ENCODE measurements around the gene MAFG. TPM values are rescaled to one million over a fixed set of nuclear protein-coding genes. Genes with fewer than 3 reads are reported as not detected.

MAFG gene
- total and polyA plus RNA-seq, 9 of the 15 experiments (the other 6 are each of a cell fraction or from before 2014, with no cell fraction given) = 1.1 to 58.1 (median 24.9) TPM

DNA sequence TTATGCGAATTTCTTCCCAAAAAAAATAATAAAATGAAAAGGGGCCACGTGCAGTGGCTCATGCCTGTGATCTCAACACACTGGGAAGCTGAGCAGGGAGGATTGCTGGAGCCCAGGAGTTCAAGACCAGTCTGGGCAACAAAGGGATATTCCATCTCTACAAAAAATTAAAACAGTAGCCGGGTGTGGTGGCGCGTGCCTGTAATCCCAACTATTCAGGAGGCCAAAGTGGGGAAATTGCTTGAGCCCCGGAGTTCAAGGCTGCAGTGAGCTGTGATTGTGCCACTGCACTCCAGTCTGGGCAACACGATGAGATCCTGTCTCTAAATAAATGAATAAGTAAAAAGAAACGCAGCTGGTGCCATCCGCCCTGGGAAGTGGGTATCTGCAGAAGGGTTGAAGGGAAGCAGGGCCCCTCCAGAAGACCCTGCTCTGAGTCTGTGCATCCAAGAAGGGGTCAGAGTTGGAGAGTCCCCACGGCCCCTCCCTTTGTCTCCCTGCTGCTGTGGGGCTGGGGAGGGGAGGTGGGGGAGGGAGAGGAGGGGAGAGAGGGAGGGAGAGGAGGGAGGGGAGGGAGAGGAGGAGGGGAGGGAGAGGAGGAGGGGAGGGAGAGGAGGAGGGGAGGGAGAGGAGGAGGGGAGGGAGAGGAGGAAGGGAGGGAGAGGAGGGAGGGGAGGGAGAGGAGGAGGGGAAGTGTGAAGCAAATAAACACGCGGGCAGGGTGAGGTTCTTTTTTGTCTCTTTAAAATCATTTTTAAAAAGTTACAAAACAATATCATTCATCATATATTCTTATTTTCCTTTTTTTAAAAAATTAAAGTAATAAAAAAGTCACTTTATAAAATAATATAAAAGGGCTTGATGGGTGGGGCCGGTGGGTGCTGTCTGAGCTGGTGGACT lies 24.5 kb upstream of the MAFG start:
- H3K4me1 ChIP-seq (replicated peaks in 1 of 2; ENCODE audit: control insufficient read depth in 2 of 2, insufficient read depth in 2 of 2, low read length in 2 of 2) = peaks cover 0 to 38% of the 10 kb centered on the region in 2 experiments; a peak in 3 of 5 replicates
- ATAC-seq (no peak), FAIRE-seq (no peak), DNase-seq (ENCODE audit: extremely low read depth in 1 of 4, low spot score in 3 of 4) (no peak)
- H3K27me3 ChIP-seq (ENCODE audit: control insufficient read depth in 2 of 2, insufficient read depth in 2 of 2, low read length in 2 of 2) = no peaks in the 10 kb centered on the region
- in situ Hi-C loops (cut with MboI) (no loop called here), intact Hi-C loops (cut with micrococcal nuclease) (loop anchor here (10.0 kb wide), 1 partner anchor 203 kb away; no protein-coding TSS in a partner anchor)
- H4K20me1 ChIP-seq (replicated peaks; ENCODE audit: control insufficient read depth, insufficient read depth, low read length) = no peaks in the 10 kb centered on the region
- no peaks in the 10 kb centered on the region for H3K79me2 ChIP-seq (ENCODE audit: control insufficient read depth, insufficient read depth, low read length)
- peaks cover 16% of the 10 kb centered on the region; the same call in 2 of the 3 replicates for H3K36me3 ChIP-seq (ENCODE audit: control insufficient read depth, insufficient read depth, low read length)
- H2AFZ ChIP-seq (ENCODE audit: low read depth, low read length) = no peak overlapping the region
- H3K27ac ChIP-seq (ENCODE audit: extremely low read depth, low read depth, low read length) = no peak overlapping the region
- ChIA-PET CTCF (ENCODE audit: low intra/inter-chr PET ratio) (no interaction called here), POLR2A (interaction anchor here (0.6 to 1.2 kb wide), 6 partner anchors 8 to 256 kb away, joined by 3 to 4 read pairs (median 3); no protein-coding TSS in a partner anchor)
- H3K4me3 ChIP-seq = no peak overlapping the region
- no peaks in the 10 kb centered on the region for H3K9me1 ChIP-seq (ENCODE audit: control insufficient read depth, insufficient read depth, low read length)
- H3K9ac ChIP-seq (ENCODE audit: insufficient read depth in 1 of 2, low read depth in 2 of 2, low read length in 2 of 2) = peak overlapping the region in 1 of 2 experiments; percentile 74; a peak in 1 of 4 replicates
- 62% methylated on average over 9 of the region's 13 CpGs for WGBS (ENCODE audit: insufficient coverage, low coverage, missing lambda C conversion rate)
- BruUV-seq (replicated peaks) = no TSS peak
- no peak overlapping the region for H3K4me2 ChIP-seq (ENCODE audit: insufficient read depth, low read length)
- no peaks in the 10 kb centered on the region; the same call in 1 of the 2 replicates for H3K9me3 ChIP-seq (replicated peaks; ENCODE audit: control insufficient read depth, insufficient read depth, low read depth, low read length)
- TF ChIP-seq, protein P1, sequence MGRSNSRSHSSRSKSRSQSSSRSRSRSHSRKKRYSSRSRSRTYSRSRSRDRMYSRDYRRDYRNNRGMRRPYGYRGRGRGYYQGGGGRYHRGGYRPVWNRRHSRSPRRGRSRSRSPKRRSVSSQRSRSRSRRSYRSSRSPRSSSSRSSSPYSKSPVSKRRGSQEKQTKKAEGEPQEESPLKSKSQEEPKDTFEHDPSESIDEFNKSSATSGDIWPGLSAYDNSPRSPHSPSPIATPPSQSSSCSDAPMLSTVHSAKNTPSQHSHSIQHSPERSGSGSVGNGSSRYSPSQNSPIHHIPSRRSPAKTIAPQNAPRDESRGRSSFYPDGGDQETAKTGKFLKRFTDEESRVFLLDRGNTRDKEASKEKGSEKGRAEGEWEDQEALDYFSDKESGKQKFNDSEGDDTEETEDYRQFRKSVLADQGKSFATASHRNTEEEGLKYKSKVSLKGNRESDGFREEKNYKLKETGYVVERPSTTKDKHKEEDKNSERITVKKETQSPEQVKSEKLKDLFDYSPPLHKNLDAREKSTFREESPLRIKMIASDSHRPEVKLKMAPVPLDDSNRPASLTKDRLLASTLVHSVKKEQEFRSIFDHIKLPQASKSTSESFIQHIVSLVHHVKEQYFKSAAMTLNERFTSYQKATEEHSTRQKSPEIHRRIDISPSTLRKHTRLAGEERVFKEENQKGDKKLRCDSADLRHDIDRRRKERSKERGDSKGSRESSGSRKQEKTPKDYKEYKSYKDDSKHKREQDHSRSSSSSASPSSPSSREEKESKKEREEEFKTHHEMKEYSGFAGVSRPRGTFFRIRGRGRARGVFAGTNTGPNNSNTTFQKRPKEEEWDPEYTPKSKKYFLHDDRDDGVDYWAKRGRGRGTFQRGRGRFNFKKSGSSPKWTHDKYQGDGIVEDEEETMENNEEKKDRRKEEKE (IDR thresholded peaks at IDR 0.05; ENCODE audit: borderline replicate concordance in 1 of 2, control insufficient read depth in 1 of 2, low read depth in 2 of 2, low read length in 1 of 2) = no peak
- TF ChIP-seq ZNF253 (CRISPR knock-in tag; conservative IDR thresholded peaks at IDR 0.05) (no peak), NFE2 (IDR thresholded peaks at IDR 0.05; ENCODE audit: low read depth) (no peak), FOXP1 (CRISPR knock-in tag; IDR thresholded peaks at IDR 0.05) (no peak), BRCA1 (IDR thresholded peaks at IDR 0.05) (no peak), BRCA1 (CRISPR knock-in tag; IDR thresholded peaks at IDR 0.05) (no peak), STAT5A (IDR thresholded peaks at IDR 0.05; ENCODE audit: borderline replicate concordance, low read length) (no peak), PCBP2 (IDR thresholded peaks at IDR 0.05; ENCODE audit: low read depth, low read length, poor library complexity, severe bottlenecking) (peak; percentile 90), ZNF263 (CRISPR knock-in tag; IDR thresholded peaks at IDR 0.05; ENCODE audit: borderline replicate concordance) (0 out of 2 replicates have a peak, but pooled peaks have one; percentile 29), TBL1XR1 (IDR thresholded peaks at IDR 0.05; ENCODE audit: low read length in 2 of 2) (no peak)
- TF ChIP-seq, protein P2, sequence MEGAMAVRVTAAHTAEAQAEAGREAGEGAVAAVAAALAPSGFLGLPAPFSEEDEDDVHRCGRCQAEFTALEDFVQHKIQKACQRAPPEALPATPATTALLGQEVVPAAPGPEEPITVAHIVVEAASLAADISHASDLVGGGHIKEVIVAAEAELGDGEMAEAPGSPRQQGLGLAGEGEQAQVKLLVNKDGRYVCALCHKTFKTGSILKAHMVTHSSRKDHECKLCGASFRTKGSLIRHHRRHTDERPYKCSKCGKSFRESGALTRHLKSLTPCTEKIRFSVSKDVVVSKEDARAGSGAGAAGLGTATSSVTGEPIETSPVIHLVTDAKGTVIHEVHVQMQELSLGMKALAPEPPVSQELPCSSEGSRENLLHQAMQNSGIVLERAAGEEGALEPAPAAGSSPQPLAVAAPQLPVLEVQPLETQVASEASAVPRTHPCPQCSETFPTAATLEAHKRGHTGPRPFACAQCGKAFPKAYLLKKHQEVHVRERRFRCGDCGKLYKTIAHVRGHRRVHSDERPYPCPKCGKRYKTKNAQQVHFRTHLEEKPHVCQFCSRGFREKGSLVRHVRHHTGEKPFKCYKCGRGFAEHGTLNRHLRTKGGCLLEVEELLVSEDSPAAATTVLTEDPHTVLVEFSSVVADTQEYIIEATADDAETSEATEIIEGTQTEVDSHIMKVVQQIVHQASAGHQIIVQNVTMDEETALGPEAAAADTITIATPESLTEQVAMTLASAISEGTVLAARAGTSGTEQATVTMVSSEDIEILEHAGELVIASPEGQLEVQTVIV (CRISPR knock-in tag; IDR thresholded peaks at IDR 0.05; ENCODE audit: borderline replicate concordance) = no peak
- TF ChIP-seq, protein P3, sequence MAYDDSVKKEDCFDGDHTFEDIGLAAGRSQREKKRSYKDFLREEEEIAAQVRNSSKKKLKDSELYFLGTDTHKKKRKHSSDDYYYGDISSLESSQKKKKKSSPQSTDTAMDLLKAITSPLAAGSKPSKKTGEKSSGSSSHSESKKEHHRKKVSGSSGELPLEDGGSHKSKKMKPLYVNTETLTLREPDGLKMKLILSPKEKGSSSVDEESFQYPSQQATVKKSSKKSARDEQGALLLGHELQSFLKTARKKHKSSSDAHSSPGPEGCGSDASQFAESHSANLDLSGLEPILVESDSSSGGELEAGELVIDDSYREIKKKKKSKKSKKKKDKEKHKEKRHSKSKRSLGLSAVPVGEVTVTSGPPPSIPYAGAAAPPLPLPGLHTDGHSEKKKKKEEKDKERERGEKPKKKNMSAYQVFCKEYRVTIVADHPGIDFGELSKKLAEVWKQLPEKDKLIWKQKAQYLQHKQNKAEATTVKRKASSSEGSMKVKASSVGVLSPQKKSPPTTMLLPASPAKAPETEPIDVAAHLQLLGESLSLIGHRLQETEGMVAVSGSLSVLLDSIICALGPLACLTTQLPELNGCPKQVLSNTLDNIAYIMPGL (CRISPR knock-in tag; IDR thresholded peaks at IDR 0.05) = no peak
